Lower lobe of right lung (tissue), 2 donors: Measurements from ENCODE around the gene PDLIM1. TPM values are rescaled to one million over a fixed set of nuclear protein-coding genes. Genes with fewer than 3 reads are reported as not detected.
A peak's percentile ranks its signal among the peaks of the same experiment; 100 is the strongest.

Source experiments
- ATAC-seq, 2 donors: fragments of 200-7000 bp; cut with Tn5 transposase; one replicate each; pipeline ENCODE4 v1.9.1; 2020 to 2022; ENCODE audit warnings: mild to moderate bottlenecking in 2 of 2, moderate library complexity in 2 of 2
- DNase-seq: peaks from one replicate; pipeline ENCODE4 v3.0.0-alpha.2; 2020
- H3K27ac ChIP-seq: fragments of 200-600 bp; one replicate; pipeline ENCODE4 v1.8.0; 2022
- H3K27me3 ChIP-seq: fragments of 200-600 bp; one replicate; pipeline ENCODE4 v1.8.0; 2022; ENCODE audit warnings: low read depth
- H3K36me3 ChIP-seq: fragments of 200-600 bp; one replicate; pipeline ENCODE4 v1.8.0; 2022; ENCODE audit warnings: mild to moderate bottlenecking
- H3K4me1 ChIP-seq: fragments of 200-600 bp; one replicate; pipeline ENCODE4 v1.8.0; 2022
- H3K4me3 ChIP-seq: fragments of 200-600 bp; one replicate; pipeline ENCODE4 v1.8.0; 2022; ENCODE audit warnings: mild to moderate bottlenecking
- H3K9me3 ChIP-seq: fragments of 200-600 bp; one replicate; pipeline ENCODE4 v1.8.0; 2022
- CTCF ChIP-seq: fragments of 200-600 bp; IDR thresholded peaks from one replicate; pipeline ENCODE4 v1.8.0; 2022; ENCODE audit warnings: antibody characterized with exemption, mild to moderate bottlenecking
- intact Hi-C: fragments of 100-400 bp; cut with DNase I; formaldehyde crosslinking; loops from one replicate; pipeline ENCODE4 v1.11.0; 2022
- total RNA-seq: library from RNA; stranded (reverse); fragmentation: NEBNext Ultra II Directional; extraction: Animal tissue kit (Norgen Biotek cat#: 25700); gene quantifications from one replicate; pipeline ENCODE4 v1.2.1, GENCODE V29; 2021
- donor health status: DM: no; HTN: yes; CAD: no; lungs with severe emphysema.

Gene PDLIM1
- total RNA-seq, 1 donor from 2014 or later = 178 TPM

DNA sequence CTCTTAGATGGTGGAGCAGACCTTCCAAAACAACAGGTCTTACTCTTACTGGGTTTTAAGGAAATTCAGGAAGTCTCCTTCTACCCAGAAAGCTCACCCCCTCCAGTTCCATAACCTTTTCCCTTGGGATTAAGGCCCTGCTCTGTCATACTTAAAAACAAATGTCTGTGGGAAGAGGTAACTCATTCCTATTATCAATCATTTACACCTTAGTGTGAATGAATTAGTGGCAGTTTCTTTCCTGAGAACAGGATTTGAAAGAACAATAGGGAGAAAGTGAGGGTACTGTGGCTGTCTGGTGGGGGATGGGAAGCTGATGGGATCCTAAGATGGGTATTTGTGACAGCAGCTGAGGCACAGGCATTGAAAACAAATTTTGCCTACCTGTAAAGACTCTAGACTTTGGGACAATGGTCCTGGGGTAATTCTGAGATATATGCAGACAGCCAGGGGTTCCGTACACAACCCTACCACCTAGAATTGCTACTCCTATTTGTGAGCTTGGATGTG lies 22.2 kb upstream of the PDLIM1 start:
- Histone ChIP-seq H3K27me3 (no peaks in the 10 kb centered on the region), H3K4me1 (peaks cover 48% of the 10 kb centered on the region), H3K36me3 (peaks cover 5% of the 10 kb centered on the region), H3K4me3 (no peak overlapping the region), H3K27ac (no peak overlapping the region), H3K9me3 (no peaks in the 10 kb centered on the region)
- no peak for TF ChIP-seq CTCF
- DNase-seq = no peak
- ATAC-seq = no peak
- intact Hi-C loops = no loop called here

GRCh38 chr10:95312257-95312656 lies 21.5 kb upstream of the PDLIM1 start:
- intact Hi-C loops = no loop called here
- H3K27me3 ChIP-seq = no peaks in the 10 kb centered on the region
- no peak for ATAC-seq
- H3K4me1 ChIP-seq = peaks cover 55% of the 10 kb centered on the region
- H3K27ac ChIP-seq = no peak overlapping the region
- TF ChIP-seq CTCF = no peak
- DNase-seq = no peak
- H3K9me3 ChIP-seq = no peaks in the 10 kb centered on the region
- peaks cover 5% of the 10 kb centered on the region for H3K36me3 ChIP-seq
- no peak overlapping the region for H3K4me3 ChIP-seq

DNA sequence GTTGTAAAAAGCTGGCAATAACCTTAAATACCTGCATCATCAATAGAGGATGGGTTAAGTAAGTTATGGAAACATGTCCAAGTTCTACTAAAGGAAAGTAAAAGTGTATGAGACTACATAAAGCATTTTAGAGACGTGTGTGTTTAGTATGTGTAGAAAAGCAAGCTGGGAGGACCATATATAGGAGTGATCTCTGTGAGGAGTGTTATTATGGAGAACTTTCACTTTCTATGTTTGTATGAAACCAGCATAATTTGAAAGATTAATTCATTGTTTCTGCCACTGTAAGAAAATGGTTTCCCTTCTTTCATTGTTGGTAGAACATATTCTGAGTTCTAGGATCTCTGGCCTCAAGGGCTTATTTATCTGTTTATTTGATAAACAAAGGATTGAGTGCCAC lies 19.2 kb upstream of the PDLIM1 start:
- Histone ChIP-seq H3K4me3 (no peak overlapping the region), H3K9me3 (no peaks in the 10 kb centered on the region), H3K36me3 (peaks cover 5% of the 10 kb centered on the region), H3K27ac (peak overlapping the region; percentile 33), H3K4me1 (peaks cover 65% of the 10 kb centered on the region), H3K27me3 (no peaks in the 10 kb centered on the region)
- intact Hi-C loops = no loop called here
- no peak for DNase-seq
- no peak for ATAC-seq
- no peak for TF ChIP-seq CTCF

DNA sequence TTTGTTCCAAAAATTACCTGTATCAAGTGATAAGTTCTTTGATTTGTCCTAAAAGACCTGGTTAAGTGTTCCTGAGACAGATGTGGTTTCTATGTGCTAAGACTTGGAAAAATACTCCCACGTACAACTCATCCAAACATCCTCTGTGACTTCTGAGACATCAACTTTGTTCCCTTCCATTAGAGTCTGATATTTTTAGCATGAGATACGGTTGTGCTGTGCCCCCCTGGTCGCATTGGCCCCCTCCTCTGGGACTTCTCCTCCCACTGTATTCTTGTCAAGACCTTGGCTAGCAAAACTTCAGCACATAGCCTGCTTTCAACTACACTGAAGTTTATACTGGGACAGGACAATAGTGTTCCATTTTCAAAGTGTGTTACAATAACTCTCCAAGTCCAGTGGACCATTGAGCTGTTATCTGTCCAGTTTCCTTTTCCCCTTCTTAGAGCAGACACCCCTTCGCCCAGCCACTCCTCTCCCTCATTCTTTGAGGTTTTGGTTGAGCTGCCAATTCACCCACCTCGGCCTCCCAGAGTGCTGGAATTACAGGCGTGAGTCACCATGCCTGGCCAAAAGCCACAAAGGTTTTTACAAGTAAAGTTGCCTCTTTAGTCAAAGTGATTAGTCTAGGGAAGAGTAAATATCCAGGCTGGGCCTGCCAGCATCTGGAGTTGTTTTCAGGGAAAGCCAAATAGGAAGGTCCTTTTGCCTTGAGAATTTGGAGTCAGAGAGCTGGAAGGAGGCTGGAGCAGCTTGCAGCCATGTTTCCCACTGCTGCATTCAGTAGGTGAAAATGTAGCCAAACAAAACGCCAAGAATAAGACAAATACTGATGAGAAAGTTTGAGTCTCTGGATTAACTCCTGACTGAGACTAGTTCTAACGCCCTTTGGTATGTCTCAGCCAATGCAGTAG lies 17.8 kb upstream of the PDLIM1 start:
- no peak for TF ChIP-seq CTCF
- peaks cover 56% of the 10 kb centered on the region for H3K4me1 ChIP-seq
- no peak overlapping the region for H3K4me3 ChIP-seq
- intact Hi-C loops = no loop called here
- no peaks in the 10 kb centered on the region for H3K27me3 ChIP-seq
- no peaks in the 10 kb centered on the region for H3K9me3 ChIP-seq
- ATAC-seq (peak; percentile 86 to 88), DNase-seq (peak; percentile 84)
- peak overlapping the region; percentile 33 for H3K27ac ChIP-seq
- no peaks in the 10 kb centered on the region for H3K36me3 ChIP-seq

- intact Hi-C loops = no loop called here
- Histone ChIP-seq H3K36me3 (no peaks in the 10 kb centered on the region), H3K9me3 (no peaks in the 10 kb centered on the region), H3K4me1 (peaks cover 38% of the 10 kb centered on the region), H3K27ac (no peak overlapping the region), H3K27me3 (no peaks in the 10 kb centered on the region), H3K4me3 (no peak overlapping the region)
- TF ChIP-seq CTCF = no peak
- no peak for DNase-seq
- ATAC-seq = no peak
These were observed 16.0 kb upstream of the PDLIM1 start for GRCh38 chr10:95306851-95307250.
